ENCODE data around the gene RNF32.

Gene RNF32

DNA sequence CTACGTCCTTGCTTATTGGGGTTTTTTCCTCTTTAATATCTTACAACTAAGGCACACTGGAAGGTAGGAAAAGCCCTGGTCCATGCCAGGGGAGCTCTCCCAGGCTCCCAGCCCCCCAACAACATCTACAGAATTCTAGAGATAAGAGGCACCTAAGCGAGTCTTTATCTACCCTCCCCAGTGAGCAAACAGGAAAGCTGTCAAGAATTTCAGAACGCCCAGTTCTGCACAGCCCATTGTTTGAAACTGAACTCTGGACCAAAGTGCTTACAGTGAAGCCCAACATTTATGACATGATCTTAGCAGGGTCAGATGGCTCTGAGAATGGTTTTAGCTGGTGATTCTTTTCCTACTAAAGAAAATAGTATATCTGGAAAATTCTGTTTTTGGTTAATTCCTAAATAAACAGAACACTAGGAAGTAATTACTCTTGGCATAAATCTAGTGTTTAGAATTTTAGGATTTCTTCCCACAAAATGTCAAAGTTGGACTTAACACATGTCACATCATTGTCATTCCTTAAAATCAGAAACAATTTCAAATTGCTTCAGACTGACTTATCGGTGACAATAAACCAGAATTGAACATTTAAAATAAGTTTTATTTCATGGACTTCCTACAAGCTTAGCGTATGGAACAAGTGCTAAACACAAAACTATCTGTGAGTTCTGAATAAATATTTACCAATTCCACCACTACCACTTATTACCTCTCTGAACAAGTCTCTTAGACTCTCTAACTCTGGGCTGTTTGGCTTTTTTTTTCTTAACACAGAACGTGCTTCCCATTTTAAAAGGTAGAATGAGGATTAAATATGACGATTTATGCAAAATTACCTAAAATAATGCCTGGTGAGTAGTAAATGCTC lies 31.3 kb upstream of the RNF32 start:
- TF ChIP-seq POLR2AphosphoS5 (IDR thresholded peaks at IDR 0.05; ENCODE audit: low read depth, low read length), result no peak
- no peak for TF ChIP-seq TAF1 (IDR thresholded peaks at IDR 0.05; ENCODE audit: borderline replicate concordance, insufficient read depth, low read length)
- TF ChIP-seq REST (IDR thresholded peaks at IDR 0.05; ENCODE audit: insufficient read depth in 1 of 2, low read depth in 2 of 2, low read length in 2 of 2), result no peak
- no peak for TF ChIP-seq FOXP2 (optimal IDR thresholded peaks at IDR 0.05; ENCODE audit: borderline replicate concordance, extremely low read depth, extremely low read length, insufficient read depth)
- no peak for TF ChIP-seq SIN3A (IDR thresholded peaks at IDR 0.05; ENCODE audit: borderline replicate concordance, insufficient read depth, low read length)

GRCh38 chr7:156610130-156610529 lies 30.4 kb upstream of the RNF32 start:
- TF ChIP-seq REST (IDR thresholded peaks at IDR 0.05; ENCODE audit: insufficient read depth in 1 of 2, low read depth in 2 of 2, low read length in 2 of 2) (no peak), SIN3A (IDR thresholded peaks at IDR 0.05; ENCODE audit: borderline replicate concordance, insufficient read depth, low read length) (no peak), TAF1 (IDR thresholded peaks at IDR 0.05; ENCODE audit: borderline replicate concordance, insufficient read depth, low read length) (no peak), POLR2AphosphoS5 (IDR thresholded peaks at IDR 0.05; ENCODE audit: low read depth, low read length) (no peak), FOXP2 (optimal IDR thresholded peaks at IDR 0.05; ENCODE audit: borderline replicate concordance, extremely low read depth, extremely low read length, insufficient read depth) (no peak)

DNA sequence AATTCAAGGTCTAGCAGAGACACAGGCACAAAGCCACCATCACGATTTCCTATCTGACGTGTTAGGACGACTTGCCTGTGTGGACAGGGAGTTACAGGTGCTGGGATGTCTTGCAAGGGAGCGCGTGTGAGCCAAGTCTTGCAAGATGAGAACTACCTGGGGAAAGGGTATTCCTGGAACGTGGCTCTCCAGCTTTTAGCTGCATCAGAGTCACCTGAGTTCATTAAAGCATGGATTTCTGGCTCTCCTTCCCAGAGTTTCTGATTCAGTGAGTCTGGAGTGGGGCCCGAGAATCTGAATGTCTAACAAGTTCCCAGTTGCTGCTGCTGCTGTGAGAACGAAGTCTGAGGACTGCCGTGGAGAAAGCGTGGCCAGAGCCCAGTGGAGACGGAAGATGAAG lies 30.0 kb upstream of the RNF32 start:
- TF ChIP-seq TAF1 (IDR thresholded peaks at IDR 0.05; ENCODE audit: borderline replicate concordance, insufficient read depth, low read length), result no peak
- no peak for TF ChIP-seq FOXP2 (optimal IDR thresholded peaks at IDR 0.05; ENCODE audit: borderline replicate concordance, extremely low read depth, extremely low read length, insufficient read depth)
- no peak for TF ChIP-seq SIN3A (IDR thresholded peaks at IDR 0.05; ENCODE audit: borderline replicate concordance, insufficient read depth, low read length)
- TF ChIP-seq REST (IDR thresholded peaks at IDR 0.05; ENCODE audit: insufficient read depth in 1 of 2, low read depth in 2 of 2, low read length in 2 of 2), result no peak
- TF ChIP-seq POLR2AphosphoS5 (IDR thresholded peaks at IDR 0.05; ENCODE audit: low read depth, low read length), result no peak

DNA sequence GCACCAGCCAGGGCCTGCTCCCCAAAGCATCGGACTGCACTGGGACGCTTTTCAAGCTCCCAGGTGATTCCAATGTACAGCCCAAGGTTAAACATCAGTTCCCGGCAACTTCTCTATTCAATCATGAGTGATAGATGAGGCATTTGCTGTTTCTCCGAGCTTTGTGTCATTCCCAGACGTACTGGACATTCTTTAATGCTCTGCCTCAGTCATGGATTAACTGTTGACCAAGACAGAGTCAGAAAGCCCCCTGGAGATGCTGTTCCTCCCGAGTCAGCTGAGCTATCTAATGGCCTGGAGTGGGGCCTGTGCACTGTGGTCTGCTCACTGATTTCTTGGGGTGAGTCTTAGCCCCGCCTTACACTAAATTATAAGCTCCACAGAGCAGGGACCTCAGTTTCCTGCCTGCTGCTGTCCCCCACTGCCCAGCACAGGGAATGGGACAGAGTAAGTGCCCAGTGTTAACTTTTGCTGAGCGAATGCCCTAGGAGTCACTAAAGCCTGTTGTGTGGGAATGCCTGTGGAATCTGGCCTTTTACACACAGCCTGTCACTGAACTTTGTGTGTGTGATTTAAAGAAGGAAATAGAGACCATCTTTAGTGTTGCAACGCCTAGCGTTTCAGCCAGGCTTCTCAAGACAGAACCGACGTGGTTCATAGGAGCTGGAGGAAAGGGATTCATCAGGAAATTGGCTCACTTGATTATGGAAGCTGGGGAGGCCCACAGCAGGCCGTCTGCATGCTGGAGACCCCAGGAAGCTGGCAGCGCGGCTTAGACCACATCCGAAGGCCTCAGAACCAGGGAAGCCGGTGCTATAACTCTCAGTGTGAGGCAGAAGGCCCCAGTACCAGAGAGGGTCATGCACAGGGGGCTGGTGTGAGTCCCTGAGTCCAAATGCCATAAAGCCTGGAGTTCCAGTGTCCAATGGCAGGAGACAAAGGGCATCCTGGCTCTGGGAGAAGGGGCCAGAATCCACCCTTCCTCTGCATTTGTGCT lies 29.3 kb upstream of the RNF32 start:
- TF ChIP-seq TAF1 (IDR thresholded peaks at IDR 0.05; ENCODE audit: borderline replicate concordance, insufficient read depth, low read length), result no peak
- TF ChIP-seq SIN3A (IDR thresholded peaks at IDR 0.05; ENCODE audit: borderline replicate concordance, insufficient read depth, low read length), result no peak
- TF ChIP-seq POLR2AphosphoS5 (IDR thresholded peaks at IDR 0.05; ENCODE audit: low read depth, low read length), result no peak
- TF ChIP-seq REST (IDR thresholded peaks at IDR 0.05; ENCODE audit: insufficient read depth in 1 of 2, low read depth in 2 of 2, low read length in 2 of 2), result no peak
- no peak for TF ChIP-seq FOXP2 (optimal IDR thresholded peaks at IDR 0.05; ENCODE audit: borderline replicate concordance, extremely low read depth, extremely low read length, insufficient read depth)

All from PFSK-1 (cell line).